ENCODE measurements around the gene ELOVL5. TPM values are rescaled to one million over a fixed set of nuclear protein-coding genes. Genes with fewer than 3 reads are reported as not detected.
A peak's percentile ranks its signal among the peaks of the same experiment; 100 is the strongest.

ELOVL5 gene
- total RNA-seq, 5 donors from 2014 or later (not counting 1 experiment from before 2014, with no cell fraction given), result 71.4 to 101 (median 86.5) TPM

DNA sequence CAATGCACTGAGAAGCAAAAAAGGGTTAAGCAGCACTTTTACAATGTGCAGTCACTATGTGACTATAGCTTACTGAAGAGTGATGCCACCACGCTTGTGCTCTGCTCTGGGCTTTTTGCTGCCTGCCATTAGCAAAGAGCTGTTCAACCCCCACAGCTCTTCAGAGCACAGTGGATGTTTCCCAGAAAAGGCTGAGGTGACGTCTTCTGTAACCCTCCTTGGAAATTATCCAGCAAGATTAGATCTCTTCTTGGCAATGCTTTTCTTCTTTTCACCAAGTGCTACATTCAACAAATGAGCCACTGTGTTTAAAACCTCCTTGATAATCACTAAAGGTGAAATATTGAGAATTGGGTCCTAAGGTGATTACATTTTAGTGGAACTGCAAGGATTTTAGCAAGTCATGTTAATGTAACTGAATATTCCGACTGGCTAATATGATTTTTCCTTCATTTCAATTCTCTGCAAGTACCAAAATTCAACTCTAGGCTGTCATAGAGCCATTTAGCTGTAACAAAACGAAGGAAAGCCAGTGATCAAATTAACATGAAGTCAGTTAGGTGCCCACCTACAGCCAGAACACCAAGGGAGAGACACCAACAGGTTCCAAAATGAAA lies 34.9 kb downstream of the ELOVL5 start:
- Histone ChIP-seq H3K9me3 (no peaks in the 10 kb centered on the region), H3K27ac (ENCODE audit: low read length) (no peak overlapping the region), H3K36me3 (ENCODE audit: control insufficient read depth in 2 of 2, extremely low read depth in 1 of 2, insufficient read depth in 1 of 2, low read length in 1 of 2) (no peaks in the 10 kb centered on the region), H3K4me1 (ENCODE audit: control insufficient read depth in 1 of 2, extremely low read depth in 1 of 2, insufficient read depth in 2 of 2, low read length in 2 of 2) (peaks cover 38 to 42% of the 10 kb centered on the region in 2 experiments), H3K4me3 (ENCODE audit: control insufficient read depth in 1 of 2, extremely low read depth in 1 of 2, low read length in 1 of 2) (no peak overlapping the region), H3K27me3 (replicated peaks in 1 of 2; ENCODE audit: control insufficient read depth in 2 of 2, extremely low read depth in 1 of 2, insufficient read depth in 2 of 2, low read length in 1 of 2) (no peaks in the 10 kb centered on the region)
- ChIA-PET POLR2A (interaction anchor here in 1 of 2 donors (1.0 kb wide), 1 partner anchor 26 kb away, joined by 4 read pairs; no protein-coding TSS in a partner anchor), CTCF (interaction anchor here (0.6 to 1.1 kb wide), 2 partner anchors 11 to 46 kb away, joined by 3 to 13 read pairs; no protein-coding TSS in a partner anchor)
- peak overlapping the region in 1 of 3 donors; percentile 36 for H3K4me3 Mint-ChIP-seq
- H3K9me3 Mint-ChIP-seq, result no peaks in the 10 kb centered on the region
- WGBS (ENCODE audit: insufficient coverage), result 54% methylated on average over 2 of the region's 4 CpGs
- peaks cover 86 to 91% (median 87%) of the 10 kb centered on the region in 3 donors for H3K4me1 Mint-ChIP-seq
- H3K27ac Mint-ChIP-seq, result peak overlapping the region in 1 of 2 donors; percentile 72
- DNase-seq (no peak), ATAC-seq (replicated peaks in 1 of 4) (no peak)
- peaks cover 3% of the 10 kb centered on the region for H3K36me3 Mint-ChIP-seq
- H3K27me3 Mint-ChIP-seq, result no peaks in the 10 kb centered on the region

DNA sequence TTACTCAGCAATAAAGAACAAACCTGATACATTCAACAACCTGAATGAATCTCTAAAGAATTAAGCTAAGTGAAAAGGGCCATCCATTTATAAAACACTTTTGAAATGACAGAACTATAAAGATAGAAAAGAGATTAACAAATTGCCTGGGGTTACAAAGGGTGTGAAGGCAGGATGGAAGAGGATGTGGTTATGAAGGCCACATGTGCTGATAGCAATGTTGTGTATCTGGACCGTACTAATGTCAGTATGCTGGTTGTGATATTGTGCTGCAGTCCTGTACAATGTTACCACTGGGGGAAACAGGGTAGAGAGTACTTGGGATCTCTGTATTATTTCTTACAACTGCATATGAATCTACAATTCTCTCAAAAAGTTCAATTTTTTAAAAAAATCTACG lies 36.4 kb downstream of the ELOVL5 start:
- no CpG with 5 or more reads among the region's 2 CpGs for WGBS (ENCODE audit: insufficient coverage)
- CTCF ChIA-PET, result interaction anchor here in 1 of 2 donors (0.6 to 1.5 kb wide), 3 partner anchors 9 to 94 kb away, joined by 3 to 7 read pairs (median 3); no protein-coding TSS in a partner anchor
- POLR2A ChIA-PET, result interaction anchor here (0.6 to 1.1 kb wide), 3 partner anchors 10 to 37 kb away, joined by 3 to 4 read pairs (median 3); no protein-coding TSS in a partner anchor
- no peaks in the 10 kb centered on the region for H3K9me3 Mint-ChIP-seq
- DNase-seq (peak in 1 of 35 experiments; percentile 47), ATAC-seq (replicated peaks in 1 of 4) (peak in 3 of 4 experiments; percentile 26 to 50 (median 27))
- peak overlapping the region; percentile 9 to 44 (median 31) for H3K4me3 Mint-ChIP-seq
- peaks cover 94 to 100% (median 96%) of the 10 kb centered on the region in 3 donors for H3K4me1 Mint-ChIP-seq
- Histone ChIP-seq H3K27ac (ENCODE audit: low read length) (peak overlapping the region; percentile 52), H3K27me3 (replicated peaks in 1 of 2; ENCODE audit: control insufficient read depth in 2 of 2, extremely low read depth in 1 of 2, insufficient read depth in 2 of 2, low read length in 1 of 2) (no peaks in the 10 kb centered on the region), H3K36me3 (ENCODE audit: control insufficient read depth in 2 of 2, extremely low read depth in 1 of 2, insufficient read depth in 1 of 2, low read length in 1 of 2) (no peaks in the 10 kb centered on the region), H3K4me1 (ENCODE audit: control insufficient read depth in 1 of 2, extremely low read depth in 1 of 2, insufficient read depth in 2 of 2, low read length in 2 of 2) (peaks cover 42 to 43% of the 10 kb centered on the region in 2 experiments), H3K4me3 (ENCODE audit: control insufficient read depth in 1 of 2, extremely low read depth in 1 of 2, low read length in 1 of 2) (no peak overlapping the region), H3K9me3 (no peaks in the 10 kb centered on the region)
- H3K27me3 Mint-ChIP-seq, result no peaks in the 10 kb centered on the region
- H3K27ac Mint-ChIP-seq, result peak overlapping the region; percentile 69 to 83
- no peaks in the 10 kb centered on the region for H3K36me3 Mint-ChIP-seq

DNA sequence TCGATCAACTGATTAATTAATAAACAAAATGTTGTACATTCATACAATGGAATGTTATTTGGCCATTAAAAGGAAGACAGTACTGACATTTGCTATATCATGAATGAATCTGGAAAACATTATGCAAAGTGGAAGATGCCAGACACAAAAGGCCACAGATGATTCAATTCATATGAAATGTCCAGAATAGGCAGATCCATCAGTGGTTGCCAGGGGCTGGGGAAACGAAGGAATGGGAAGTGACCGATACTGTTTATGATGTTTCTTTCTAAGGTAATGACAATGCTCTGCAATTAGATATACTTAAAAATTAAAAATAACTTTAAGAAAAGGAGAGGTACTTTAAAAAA lies 37.2 kb downstream of the ELOVL5 start:
- H3K36me3 Mint-ChIP-seq, result no peaks in the 10 kb centered on the region
- POLR2A ChIA-PET, result interaction anchor here in 1 of 2 donors (1.1 kb wide), 1 partner anchor 38 kb away, joined by 4 read pairs; no protein-coding TSS in a partner anchor

DNA sequence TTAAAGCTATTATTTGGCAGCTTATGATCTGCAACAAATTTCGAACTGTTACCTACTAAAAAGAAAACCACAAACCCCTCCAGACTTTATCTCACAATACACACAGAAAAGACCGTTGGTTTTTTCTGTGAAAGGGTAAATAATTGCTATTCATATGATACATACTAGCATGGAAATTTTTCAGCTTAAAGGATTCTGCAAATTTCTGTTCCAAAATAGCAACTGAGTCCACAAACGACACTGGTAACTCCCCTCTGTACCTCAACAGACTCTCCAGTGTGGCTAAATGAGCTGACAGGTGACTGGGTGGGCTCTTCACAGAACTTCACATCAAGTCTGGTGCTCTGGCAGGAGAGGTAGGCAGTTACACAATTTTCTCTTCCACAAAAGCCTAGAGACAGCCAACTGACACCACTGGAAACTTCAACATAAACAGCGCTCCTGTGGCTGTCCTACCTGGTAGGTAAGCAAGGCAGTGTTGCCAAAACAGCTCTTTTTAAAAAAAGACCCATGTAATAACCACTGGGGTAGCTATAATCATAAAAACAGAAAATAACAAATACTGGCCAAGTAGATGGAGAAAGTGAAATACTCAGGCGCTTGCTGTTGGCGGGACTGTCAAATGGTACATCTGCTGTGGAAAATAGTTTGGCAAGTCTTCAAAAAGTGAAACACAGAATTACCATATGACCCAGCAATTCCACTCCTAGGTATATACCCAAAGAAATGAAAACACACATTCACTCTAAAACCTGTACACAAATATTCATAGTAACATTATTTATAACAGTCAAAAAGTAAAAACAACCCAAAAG lies 37.8 kb downstream of the ELOVL5 start:
- ChIA-PET CTCF (interaction anchor here (0.8 to 1.5 kb wide), 6 partner anchors 8 to 100 kb away, joined by 3 to 7 read pairs (median 4); no protein-coding TSS in a partner anchor), POLR2A (interaction anchor here (0.5 to 1.5 kb wide), 3 partner anchors 26 to 174 kb away, joined by 3 to 7 read pairs (median 3); no protein-coding TSS in a partner anchor)
- H3K36me3 Mint-ChIP-seq, result peaks cover 3% of the 10 kb centered on the region
- H3K4me3 Mint-ChIP-seq, result peak overlapping the region; percentile 19 to 45 (median 37)
- Histone ChIP-seq H3K4me3 (ENCODE audit: control insufficient read depth in 1 of 2, extremely low read depth in 1 of 2, low read length in 1 of 2) (no peak overlapping the region), H3K27ac (ENCODE audit: low read length) (peak overlapping the region; percentile 52), H3K36me3 (ENCODE audit: control insufficient read depth in 2 of 2, extremely low read depth in 1 of 2, insufficient read depth in 1 of 2, low read length in 1 of 2) (no peaks in the 10 kb centered on the region), H3K27me3 (replicated peaks in 1 of 2; ENCODE audit: control insufficient read depth in 2 of 2, extremely low read depth in 1 of 2, insufficient read depth in 2 of 2, low read length in 1 of 2) (no peaks in the 10 kb centered on the region), H3K9me3 (no peaks in the 10 kb centered on the region), H3K4me1 (ENCODE audit: control insufficient read depth in 1 of 2, extremely low read depth in 1 of 2, insufficient read depth in 2 of 2, low read length in 2 of 2) (peaks cover 39 to 45% of the 10 kb centered on the region in 2 experiments)
- H3K27me3 Mint-ChIP-seq, result no peaks in the 10 kb centered on the region
- DNase-seq (no peak), ATAC-seq (replicated peaks in 1 of 4) (no peak)
- peak overlapping the region; percentile 88 to 89 for H3K27ac Mint-ChIP-seq
- H3K9me3 Mint-ChIP-seq, result no peaks in the 10 kb centered on the region
- WGBS (ENCODE audit: insufficient coverage), result no CpG with 5 or more reads among the region's 6 CpGs
- H3K4me1 Mint-ChIP-seq, result peaks cover 93 to 98% (median 94%) of the 10 kb centered on the region in 3 donors

More for the DNA sequence above, 37.2 kb downstream of the ELOVL5 start:
- H3K4me3 ChIP-seq (ENCODE audit: control insufficient read depth in 1 of 2, extremely low read depth in 1 of 2, low read length in 1 of 2), result no peak overlapping the region
- H3K9me3 ChIP-seq, result no peaks in the 10 kb centered on the region
- Mint-ChIP-seq H3K4me3 (peak overlapping the region in 2 of 3 donors; percentile 37 to 45), H3K27ac (peak overlapping the region; percentile 88 to 89), H3K4me1 (peaks cover 95 to 100% (median 96%) of the 10 kb centered on the region in 3 donors), H3K27me3 (no peaks in the 10 kb centered on the region), H3K9me3 (no peaks in the 10 kb centered on the region)
- CTCF ChIA-PET, result interaction anchor here in 1 of 2 donors (0.6 to 1.5 kb wide), 4 partner anchors 9 to 95 kb away, joined by 3 to 7 read pairs (median 3); no protein-coding TSS in a partner anchor
- DNase-seq (no peak), ATAC-seq (replicated peaks in 1 of 4) (no peak)
- H3K27ac ChIP-seq (ENCODE audit: low read length), result peak overlapping the region; percentile 52
- WGBS (ENCODE audit: insufficient coverage), result no CpG with 5 or more reads among the region's 3 CpGs
- no peaks in the 10 kb centered on the region for H3K36me3 ChIP-seq (ENCODE audit: control insufficient read depth in 2 of 2, extremely low read depth in 1 of 2, insufficient read depth in 1 of 2, low read length in 1 of 2)
- H3K27me3 ChIP-seq (replicated peaks in 1 of 2; ENCODE audit: control insufficient read depth in 2 of 2, extremely low read depth in 1 of 2, insufficient read depth in 2 of 2, low read length in 1 of 2), result no peaks in the 10 kb centered on the region
- peaks cover 42 to 49% of the 10 kb centered on the region in 2 experiments for H3K4me1 ChIP-seq (ENCODE audit: control insufficient read depth in 1 of 2, extremely low read depth in 1 of 2, insufficient read depth in 2 of 2, low read length in 2 of 2)

DNA sequence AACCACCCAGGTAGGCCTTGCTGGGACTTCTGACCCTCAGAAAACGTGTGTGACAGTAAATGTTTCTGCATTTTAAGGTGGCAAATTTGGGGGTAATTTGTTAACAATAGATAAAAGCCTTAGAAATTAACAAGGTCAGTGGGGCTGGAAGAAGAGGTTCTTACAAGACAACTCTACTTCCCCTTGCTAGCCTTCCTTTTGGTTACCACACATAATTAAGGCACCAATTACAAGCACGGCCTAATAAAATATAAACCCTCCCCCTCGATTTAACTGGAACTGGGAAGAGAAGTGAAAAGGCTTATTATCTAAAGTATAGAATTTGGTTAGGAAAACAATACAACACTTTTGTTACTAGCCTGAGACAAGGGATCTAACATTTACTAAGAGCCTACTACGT lies 38.8 kb downstream of the ELOVL5 start:
- no peaks in the 10 kb centered on the region for H3K27me3 Mint-ChIP-seq
- peaks cover 3% of the 10 kb centered on the region for H3K36me3 Mint-ChIP-seq
- H3K4me3 ChIP-seq (ENCODE audit: control insufficient read depth in 1 of 2, extremely low read depth in 1 of 2, low read length in 1 of 2), result no peak overlapping the region
- ChIA-PET POLR2A (interaction anchor here (0.5 to 1.5 kb wide), 6 partner anchors 13 to 487 kb away, joined by 3 to 5 read pairs (median 3); no protein-coding TSS in a partner anchor), CTCF (interaction anchor here (0.6 to 1.5 kb wide), 10 partner anchors 13 to 174 kb away, joined by 3 to 6 read pairs (median 4); no protein-coding TSS in a partner anchor)
- no peaks in the 10 kb centered on the region for H3K36me3 ChIP-seq (ENCODE audit: control insufficient read depth in 2 of 2, extremely low read depth in 1 of 2, insufficient read depth in 1 of 2, low read length in 1 of 2)
- H3K9me3 ChIP-seq, result no peaks in the 10 kb centered on the region
- H3K27me3 ChIP-seq (replicated peaks in 1 of 2; ENCODE audit: control insufficient read depth in 2 of 2, extremely low read depth in 1 of 2, insufficient read depth in 2 of 2, low read length in 1 of 2), result no peaks in the 10 kb centered on the region
- ATAC-seq (replicated peaks in 1 of 4) (peak in 1 of 4 experiments; percentile 9), DNase-seq (no peak)
- H3K27ac Mint-ChIP-seq, result peak overlapping the region; percentile 88 to 89
- peak overlapping the region; percentile 52 for H3K27ac ChIP-seq (ENCODE audit: low read length)
- peaks cover 82 to 87% (median 84%) of the 10 kb centered on the region in 3 donors for H3K4me1 Mint-ChIP-seq
- peaks cover 32 to 43% of the 10 kb centered on the region in 2 experiments for H3K4me1 ChIP-seq (ENCODE audit: control insufficient read depth in 1 of 2, extremely low read depth in 1 of 2, insufficient read depth in 2 of 2, low read length in 2 of 2)
- WGBS (ENCODE audit: insufficient coverage), result no CpG with 5 or more reads among the region's 4 CpGs
- H3K4me3 Mint-ChIP-seq, result peak overlapping the region; percentile 21 to 45 (median 37)
- no peaks in the 10 kb centered on the region for H3K9me3 Mint-ChIP-seq
